ENCODE measurements around the gene SCCPDH. TPM values are rescaled to one million over a fixed set of nuclear protein-coding genes. Genes with fewer than 3 reads are reported as not detected.
"Not testable (repeated sequence)": the region's sequence is repeated elsewhere in the genome, so short reads cannot be mapped to it uniquely, and the experiment has no call there.

The SCCPDH gene
- total RNA-seq, 2 donors from 2014 or later = 22.7 to 23.2 TPM

- no peak for DNase-seq (ENCODE audit: low spot score)
- intact Hi-C loops (cut with DNase I) = loop anchor here in 1 of 2 donors (5.0 to 10.0 kb wide), 3 partner anchors 51 to 201 kb away; partner anchors contain the start of genes CNST and TFB2M
Observed at GRCh38 chr1:246698466-246699094, 25.6 kb upstream of the SCCPDH start.

GRCh38 chr1:246699095-246699735, 25.0 kb upstream of the SCCPDH start:
- DNase-seq (ENCODE audit: low spot score) = peak; percentile 93
- intact Hi-C loops (cut with DNase I) = loop anchor here in 1 of 2 donors (5.0 to 10.0 kb wide), 3 partner anchors 52 to 202 kb away; partner anchors contain the start of genes CNST and TFB2M

- intact Hi-C loops (cut with DNase I) = no loop called here
- no peak for DNase-seq (ENCODE audit: low spot score)
Observed at GRCh38 chr1:246703581-246703980, 20.6 kb upstream of the SCCPDH start.

GRCh38 chr1:246705368-246705767, 18.8 kb upstream of the SCCPDH start:
- intact Hi-C loops (cut with DNase I) = no loop called here
- DNase-seq (ENCODE audit: low spot score) = no peak

GRCh38 chr1:246708166-246708565, 16.0 kb upstream of the SCCPDH start:
- intact Hi-C loops (cut with DNase I) = no loop called here

GRCh38 chr1:246709196-246709595, 15.0 kb upstream of the SCCPDH start:
- DNase-seq (ENCODE audit: low spot score) = no peak
- intact Hi-C loops (cut with DNase I) = no loop called here

More at GRCh38 chr1:246708166-246708565, 16.0 kb upstream of the SCCPDH start:
- no peak for DNase-seq (ENCODE audit: low spot score)

- DNase-seq (ENCODE audit: low spot score) = no peak
- intact Hi-C loops (cut with DNase I) = no loop called here
Observed at GRCh38 chr1:246709835-246710234, 14.4 kb upstream of the SCCPDH start.

GRCh38 chr1:246711548-246712003, 12.6 kb upstream of the SCCPDH start:
- DNase-seq (ENCODE audit: low spot score) = no peak
- intact Hi-C loops (cut with DNase I) = no loop called here

GRCh38 chr1:246712428-246712827, 11.8 kb upstream of the SCCPDH start:
- intact Hi-C loops (cut with DNase I); DNase-seq (ENCODE audit: low spot score): not testable (repeated sequence)

GRCh38 chr1:246719361-246719760, 4.8 kb upstream of the SCCPDH start:
- intact Hi-C loops (cut with DNase I) = not testable (repeated sequence)

GRCh38 chr1:246720814-246721213, 3.4 kb upstream of the SCCPDH start:
- DNase-seq (ENCODE audit: low spot score); intact Hi-C loops (cut with DNase I): not testable (repeated sequence)

More at GRCh38 chr1:246719361-246719760, 4.8 kb upstream of the SCCPDH start:
- DNase-seq (ENCODE audit: low spot score) = not testable (repeated sequence)

GRCh38 chr1:246722720-246723119, 1.5 kb upstream of the SCCPDH start:
- intact Hi-C loops (cut with DNase I) = no loop called here

GRCh38 chr1:246724731-246725095, 504 bp downstream of the SCCPDH start:
- no peak for DNase-seq (ENCODE audit: low spot score)
- intact Hi-C loops (cut with DNase I) = no loop called here

More at GRCh38 chr1:246722720-246723119, 1.5 kb upstream of the SCCPDH start:
- DNase-seq (ENCODE audit: low spot score) = no peak

- intact Hi-C loops (cut with DNase I) = no loop called here
- no peak for DNase-seq (ENCODE audit: low spot score)
Observed at GRCh38 chr1:246725191-246725590, 982 bp downstream of the SCCPDH start.

- intact Hi-C loops (cut with DNase I) = no loop called here
- DNase-seq (ENCODE audit: low spot score) = no peak
Observed at GRCh38 chr1:246726255-246726679, 2.1 kb downstream of the SCCPDH start.

- intact Hi-C loops (cut with DNase I) = no loop called here
- DNase-seq (ENCODE audit: low spot score) = no peak
Observed at GRCh38 chr1:246726881-246727280, 2.7 kb downstream of the SCCPDH start.

- no peak for DNase-seq (ENCODE audit: low spot score)
- intact Hi-C loops (cut with DNase I) = no loop called here
Observed at GRCh38 chr1:246727594-246727993, 3.4 kb downstream of the SCCPDH start.

- intact Hi-C loops (cut with DNase I) = no loop called here
Observed at GRCh38 chr1:246728311-246728710, 4.1 kb downstream of the SCCPDH start.

GRCh38 chr1:246729040-246729439, 4.8 kb downstream of the SCCPDH start:
- DNase-seq (ENCODE audit: low spot score); intact Hi-C loops (cut with DNase I): not testable (repeated sequence)

More at GRCh38 chr1:246728311-246728710, 4.1 kb downstream of the SCCPDH start:
- DNase-seq (ENCODE audit: low spot score) = no peak

- DNase-seq (ENCODE audit: low spot score) = no peak
- intact Hi-C loops (cut with DNase I) = no loop called here
Observed at GRCh38 chr1:246730839-246731238, 6.6 kb downstream of the SCCPDH start.

- intact Hi-C loops (cut with DNase I); DNase-seq (ENCODE audit: low spot score): not testable (repeated sequence)
Observed at GRCh38 chr1:246731873-246732272, 7.7 kb downstream of the SCCPDH start.

Data from posterior vena cava (tissue), 2 donors.